T follicular helper cell (primary cell): Measurements from ENCODE around the gene SCYL2.
A peak's percentile ranks its signal among the peaks of the same experiment; 100 is the strongest.
"Not testable (repeated sequence)": the region's sequence is repeated elsewhere in the genome, so short reads cannot be mapped to it uniquely, and the experiment has no call there.

ENCODE experiments used
- DNase-seq: peaks from one replicate; pipeline ENCODE4 v3.0.0-alpha.2; 2020; ENCODE audit warnings: low read depth
- total RNA-seq, 2 experiments: gene quantifications; one replicate each; lab custom pipeline; 2026; lab: John Stamatoyannopoulos, UW

The SCYL2 gene, protein sequence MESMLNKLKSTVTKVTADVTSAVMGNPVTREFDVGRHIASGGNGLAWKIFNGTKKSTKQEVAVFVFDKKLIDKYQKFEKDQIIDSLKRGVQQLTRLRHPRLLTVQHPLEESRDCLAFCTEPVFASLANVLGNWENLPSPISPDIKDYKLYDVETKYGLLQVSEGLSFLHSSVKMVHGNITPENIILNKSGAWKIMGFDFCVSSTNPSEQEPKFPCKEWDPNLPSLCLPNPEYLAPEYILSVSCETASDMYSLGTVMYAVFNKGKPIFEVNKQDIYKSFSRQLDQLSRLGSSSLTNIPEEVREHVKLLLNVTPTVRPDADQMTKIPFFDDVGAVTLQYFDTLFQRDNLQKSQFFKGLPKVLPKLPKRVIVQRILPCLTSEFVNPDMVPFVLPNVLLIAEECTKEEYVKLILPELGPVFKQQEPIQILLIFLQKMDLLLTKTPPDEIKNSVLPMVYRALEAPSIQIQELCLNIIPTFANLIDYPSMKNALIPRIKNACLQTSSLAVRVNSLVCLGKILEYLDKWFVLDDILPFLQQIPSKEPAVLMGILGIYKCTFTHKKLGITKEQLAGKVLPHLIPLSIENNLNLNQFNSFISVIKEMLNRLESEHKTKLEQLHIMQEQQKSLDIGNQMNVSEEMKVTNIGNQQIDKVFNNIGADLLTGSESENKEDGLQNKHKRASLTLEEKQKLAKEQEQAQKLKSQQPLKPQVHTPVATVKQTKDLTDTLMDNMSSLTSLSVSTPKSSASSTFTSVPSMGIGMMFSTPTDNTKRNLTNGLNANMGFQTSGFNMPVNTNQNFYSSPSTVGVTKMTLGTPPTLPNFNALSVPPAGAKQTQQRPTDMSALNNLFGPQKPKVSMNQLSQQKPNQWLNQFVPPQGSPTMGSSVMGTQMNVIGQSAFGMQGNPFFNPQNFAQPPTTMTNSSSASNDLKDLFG
- total RNA-seq: 82.2 to 83.0 reads per million in 2 experiments

DNA sequence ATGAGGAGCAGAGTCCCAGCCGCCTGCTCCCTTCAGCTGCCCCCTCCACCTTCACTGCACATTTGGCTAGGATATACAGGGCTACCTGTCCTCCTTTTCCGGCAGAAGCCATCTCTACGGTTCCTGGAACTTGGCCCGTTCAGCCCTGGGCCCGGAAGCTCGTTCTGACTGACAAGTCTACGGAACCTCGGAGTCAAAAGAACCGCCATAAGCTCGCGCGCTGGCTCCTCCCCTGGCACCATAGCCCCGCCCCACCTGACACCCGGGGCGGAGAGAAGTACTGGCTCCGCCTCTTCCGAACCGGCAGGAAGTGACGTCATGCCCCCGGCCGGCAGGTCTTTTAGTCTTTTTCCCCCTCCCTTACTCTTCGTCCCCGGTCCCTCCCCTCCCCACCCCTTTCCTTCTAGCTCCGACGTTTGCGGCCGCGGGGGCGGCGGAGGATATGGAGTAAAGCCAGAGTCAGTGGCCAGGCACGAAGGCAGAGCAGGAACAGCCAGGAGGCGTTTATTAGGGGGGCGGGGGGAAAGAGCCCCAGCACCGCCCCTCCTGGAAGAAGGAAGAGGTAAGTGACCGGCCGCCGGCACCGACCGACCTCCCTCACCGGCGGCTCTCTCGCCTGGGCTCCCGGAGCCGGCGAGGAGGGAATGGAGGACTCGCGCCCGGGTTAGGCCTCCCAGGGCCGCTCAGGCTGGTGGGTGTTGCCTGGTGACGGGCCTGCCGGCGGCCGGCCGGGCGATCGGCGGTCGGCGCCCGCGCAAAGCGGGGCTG, at the start of gene SCYL2, which contains the start of gene DEPDC4:
Gene SCYL2 (plus strand): TSS at position 343 of the 768 bp plus-strand sequence. CDS start 15,794 bp downstream, outside the sequence.
Gene DEPDC4 (minus strand): TSS at position 245 of the 768 bp plus-strand sequence. CDS start 3 bp downstream, at position 242.
- peak; percentile 88 for DNase-seq

DNA sequence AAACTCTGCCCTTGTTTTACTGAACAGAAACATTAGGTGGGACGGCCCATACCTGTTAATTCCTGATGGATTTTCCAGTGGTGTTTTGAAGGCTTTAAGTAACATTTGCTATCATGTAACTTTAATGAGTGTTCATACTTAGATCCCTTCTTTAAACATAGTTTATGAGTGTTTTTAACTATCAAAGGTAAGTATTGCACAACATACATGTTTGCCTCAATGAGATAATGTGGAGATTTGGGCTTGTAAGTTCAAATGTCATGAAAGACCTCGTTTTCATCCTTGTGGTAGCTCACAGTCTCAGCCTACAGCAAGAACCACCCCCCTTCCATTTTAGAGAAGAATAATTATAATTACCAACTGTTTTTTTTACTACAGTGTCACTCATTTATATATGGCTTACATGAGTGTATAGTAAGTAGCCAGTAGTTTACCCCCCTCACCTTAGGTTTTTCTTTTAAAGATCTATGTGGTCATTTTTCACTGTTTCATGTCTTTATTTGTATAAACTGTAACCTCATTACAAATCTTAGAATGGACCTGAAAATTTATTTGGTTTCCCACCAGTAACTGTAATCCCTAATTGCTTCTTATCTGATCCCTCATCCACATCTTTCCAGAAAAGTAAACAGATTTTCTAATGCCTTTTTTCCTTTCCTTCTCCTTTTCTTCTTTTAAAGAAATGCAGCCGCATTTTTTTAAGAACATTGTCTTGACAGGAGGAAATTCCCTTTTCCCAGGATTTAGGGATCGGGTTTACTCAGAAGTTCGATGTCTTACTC, 47.5 kb upstream of the SCYL2 start:
- no peak for DNase-seq

DNA sequence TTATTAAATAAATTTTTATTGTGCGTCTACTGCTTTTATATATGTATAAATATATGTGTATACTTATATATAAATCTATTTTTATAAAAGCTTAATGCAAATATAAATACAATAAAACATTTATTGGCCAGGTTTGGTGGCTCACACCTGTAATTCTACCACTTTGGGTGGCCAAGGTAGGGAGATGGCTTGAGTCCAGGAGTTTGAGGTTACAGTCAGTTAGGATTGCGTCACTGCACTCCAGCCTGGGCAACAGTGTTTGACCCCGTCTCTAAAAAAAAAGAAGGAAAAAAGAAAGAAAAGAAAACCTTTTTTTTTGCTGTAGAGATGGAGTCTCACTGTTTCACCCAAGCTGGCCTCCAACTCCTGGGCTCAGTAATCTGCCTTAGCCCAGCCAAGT, 45.5 kb upstream of the SCYL2 start:
- no peak for DNase-seq

DNA sequence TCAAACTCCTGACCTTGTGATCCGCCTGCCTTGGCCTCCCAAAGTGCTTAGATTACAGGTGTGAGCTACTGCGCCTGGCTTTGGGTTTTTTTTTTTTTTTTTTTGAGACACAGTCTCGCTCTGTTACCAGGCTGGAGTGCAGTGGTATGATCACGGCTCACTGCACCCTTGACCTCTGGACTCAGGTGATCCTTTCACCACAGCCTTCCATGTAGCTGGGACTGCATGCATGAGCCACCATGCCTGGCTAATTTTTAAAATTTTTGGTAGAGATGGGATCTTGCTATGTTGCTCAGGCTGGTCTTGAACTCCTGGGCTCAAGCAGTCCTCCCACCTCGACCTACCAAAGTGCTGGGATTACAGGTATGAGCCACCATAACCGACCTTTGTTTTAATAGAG, 44.8 kb upstream of the SCYL2 start:
- DNase-seq: not testable (repeated sequence)

DNA sequence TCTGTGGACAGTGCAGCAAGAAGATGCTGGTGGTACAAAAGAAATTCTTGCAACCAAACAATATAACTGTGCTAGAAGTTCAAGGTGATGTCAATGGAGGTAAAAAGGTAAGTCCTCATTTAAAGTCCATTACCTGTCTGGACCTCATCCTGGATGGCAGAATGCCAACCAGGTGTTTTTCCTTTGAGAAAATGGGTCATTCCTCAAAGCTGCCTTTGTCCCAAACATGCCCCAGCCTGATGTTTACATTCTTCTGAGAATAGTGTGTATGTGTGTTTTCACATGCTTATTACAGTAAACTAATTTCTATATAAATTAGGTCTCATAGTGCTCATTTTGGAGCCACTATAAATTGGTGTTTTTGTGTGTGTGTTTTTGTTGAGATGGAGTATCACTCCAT, 41.5 kb upstream of the SCYL2 start:
- DNase-seq: no peak

DNA sequence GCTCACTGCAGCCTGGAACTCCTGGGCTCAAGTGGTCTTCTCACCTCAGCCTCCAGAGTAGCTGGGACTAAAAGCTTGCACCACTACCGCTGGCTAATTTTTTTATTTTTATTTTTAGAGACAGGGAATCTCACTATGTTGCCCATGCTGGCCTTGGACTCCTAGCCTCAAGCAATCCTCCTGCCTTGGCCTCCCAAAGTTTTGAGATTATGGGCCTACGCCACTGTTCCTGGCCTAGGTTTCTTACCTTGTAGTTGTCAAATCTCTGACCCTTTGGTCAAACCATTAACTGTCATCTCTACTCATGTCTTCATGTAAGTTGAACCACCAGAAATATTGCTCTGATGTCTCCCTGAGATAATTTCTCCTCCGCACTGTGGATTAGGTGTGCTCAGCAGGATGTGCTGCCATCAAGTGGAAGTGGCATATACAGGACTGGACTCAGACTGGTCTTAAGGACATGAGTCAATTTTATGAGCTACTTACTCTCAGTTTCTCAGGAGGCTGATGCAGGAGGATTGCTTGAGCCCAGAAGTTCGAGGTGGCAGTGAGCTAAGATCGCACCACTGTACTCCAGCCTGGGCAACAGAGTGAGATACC, 37.8 kb upstream of the SCYL2 start:
- DNase-seq: no peak

DNA sequence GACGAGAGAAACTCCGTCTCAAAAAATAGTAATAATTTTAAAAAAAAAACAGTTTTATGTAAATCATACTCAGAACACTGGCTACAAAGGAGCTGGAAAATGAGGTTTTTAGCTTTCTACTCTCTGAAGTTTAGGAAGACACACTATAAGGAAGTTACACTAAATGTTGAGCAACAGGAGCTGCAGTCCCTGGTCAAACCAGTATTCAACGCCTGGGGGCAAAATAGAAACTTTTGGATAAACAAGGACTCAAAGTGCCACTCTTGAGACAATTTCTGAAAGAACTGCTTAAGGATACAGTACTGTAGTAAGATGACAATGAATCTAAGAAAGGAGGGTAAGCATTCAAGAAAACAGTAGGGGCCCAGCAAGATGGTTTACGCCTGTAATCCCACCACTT, 37.1 kb upstream of the SCYL2 start:
- DNase-seq: no peak

DNA sequence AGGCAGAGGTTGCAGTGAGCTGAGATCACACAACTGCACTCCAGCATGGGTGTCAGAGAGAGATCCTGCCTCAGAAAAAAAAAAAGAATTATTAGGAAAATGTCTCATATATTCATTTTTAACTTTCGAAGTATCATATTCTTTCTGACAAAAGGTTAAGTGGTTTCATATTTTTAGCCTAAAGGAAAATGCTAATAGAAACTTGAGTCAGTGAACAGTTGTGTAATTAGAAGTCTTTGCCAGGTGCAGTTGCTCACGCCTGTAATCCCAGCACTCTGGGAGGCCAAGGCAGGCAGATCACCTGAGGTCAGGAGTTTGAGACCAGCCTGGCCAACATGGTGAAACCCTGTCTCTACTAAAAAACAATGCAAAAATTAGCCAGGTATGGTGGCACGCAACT, 35.1 kb upstream of the SCYL2 start:
- DNase-seq: not testable (repeated sequence)

DNA sequence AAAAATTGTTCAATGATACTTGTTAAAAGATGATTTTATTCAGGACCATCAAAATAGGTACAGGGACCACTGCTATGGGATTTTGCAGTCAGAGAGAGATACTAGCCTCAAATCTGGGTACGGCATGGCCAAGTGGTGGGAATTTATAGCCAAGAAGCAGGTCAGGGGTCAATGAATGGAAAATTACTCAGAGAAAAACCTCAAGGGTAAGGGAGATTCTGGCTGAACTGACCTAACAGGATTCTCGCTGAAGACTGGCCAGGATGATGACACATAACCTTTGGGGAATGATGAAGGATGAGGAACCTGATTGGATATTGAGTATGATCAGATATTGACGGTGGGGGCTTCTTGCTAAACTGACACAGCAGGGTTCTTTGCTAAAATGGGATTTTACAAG, 32.8 kb upstream of the SCYL2 start:
- no peak for DNase-seq

DNA sequence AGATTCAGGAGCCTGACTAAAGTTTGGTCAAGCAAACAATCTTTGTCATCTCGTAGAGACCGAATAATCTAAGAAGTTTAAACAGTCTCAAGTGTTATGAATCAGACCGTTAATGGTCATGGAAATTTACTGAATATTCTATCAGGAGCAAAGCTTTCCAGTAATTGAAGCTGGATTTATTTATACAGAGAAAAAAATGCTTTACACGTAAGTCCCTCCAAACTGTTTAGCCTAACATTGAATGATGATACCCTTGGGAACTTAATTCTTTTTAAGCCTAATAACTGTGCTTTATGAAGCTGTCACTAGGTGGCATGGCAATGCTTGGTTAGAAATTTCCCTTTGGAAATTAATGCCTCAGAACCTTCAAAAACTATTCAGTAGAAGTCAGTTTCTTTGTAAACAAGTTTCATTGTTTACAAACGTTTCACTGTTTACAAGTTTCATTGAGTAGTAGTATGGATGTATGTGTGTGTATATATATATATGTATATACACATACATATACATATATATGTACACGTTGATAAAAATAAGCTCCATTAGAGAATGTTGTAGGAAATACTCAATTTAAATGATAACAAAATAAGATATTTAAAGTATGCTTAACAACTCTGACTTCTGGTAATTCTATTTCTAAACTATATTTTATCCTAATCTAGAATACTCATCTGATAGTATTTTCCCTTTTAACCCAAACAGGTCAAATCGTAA, 32.2 kb upstream of the SCYL2 start:
- no peak for DNase-seq

DNA sequence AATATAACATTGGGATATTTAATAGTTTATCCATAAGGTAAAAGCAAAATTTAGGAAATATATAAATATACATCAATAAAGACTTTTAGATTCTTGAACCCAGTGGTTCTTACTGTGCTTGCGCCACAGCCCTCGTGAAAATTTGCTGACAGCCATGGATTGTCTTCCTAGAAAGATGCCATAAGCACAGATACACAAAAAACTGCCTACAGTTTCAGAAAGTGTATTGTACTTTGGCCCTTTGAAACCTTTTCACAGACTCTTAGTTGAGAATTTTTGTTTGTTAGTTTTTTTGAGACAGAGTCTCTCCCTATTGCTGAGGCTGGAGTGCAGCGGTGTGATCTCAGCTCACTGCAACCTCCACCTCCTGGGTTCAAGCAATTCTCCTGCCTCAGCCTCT, 28.2 kb upstream of the SCYL2 start:
- no peak for DNase-seq

DNA sequence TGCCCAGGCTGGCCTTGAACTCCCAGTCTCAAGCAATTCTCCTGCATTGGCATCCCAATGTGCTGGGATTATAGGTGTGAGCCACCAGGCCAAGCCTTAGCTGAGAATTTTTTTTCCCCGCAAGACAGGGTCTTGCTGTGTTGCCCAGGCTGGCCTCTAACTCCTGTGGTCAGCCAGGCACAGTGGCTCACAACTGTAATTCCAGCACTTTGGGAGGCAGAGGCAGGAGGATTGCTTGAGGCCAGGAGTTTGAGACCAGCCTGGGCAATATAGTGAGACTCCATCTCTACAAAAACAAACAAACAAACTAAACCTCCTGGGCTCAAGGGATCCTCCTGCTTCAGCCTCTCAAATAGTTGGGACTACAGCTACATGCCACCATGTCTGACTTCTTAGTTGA, 27.4 kb upstream of the SCYL2 start:
- no peak for DNase-seq

DNA sequence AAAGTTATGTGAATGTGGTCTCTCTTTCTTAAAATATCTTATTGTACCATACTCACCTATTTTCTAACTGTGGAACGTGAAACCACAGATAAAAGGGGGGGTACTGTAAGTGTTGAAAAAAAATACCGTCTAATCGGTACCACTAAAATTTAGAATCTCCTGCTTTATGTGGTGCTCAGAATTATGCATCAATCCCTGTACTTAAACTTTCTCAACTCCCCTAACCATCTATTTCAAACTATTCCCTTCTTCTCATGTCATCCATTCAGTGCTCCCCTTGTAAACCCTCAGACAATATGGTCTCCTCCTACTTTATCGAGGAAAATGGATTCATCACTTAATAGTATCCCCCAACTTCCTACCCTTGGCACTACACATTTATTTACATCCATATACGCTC, 23.8 kb upstream of the SCYL2 start:
- no peak for DNase-seq

DNA sequence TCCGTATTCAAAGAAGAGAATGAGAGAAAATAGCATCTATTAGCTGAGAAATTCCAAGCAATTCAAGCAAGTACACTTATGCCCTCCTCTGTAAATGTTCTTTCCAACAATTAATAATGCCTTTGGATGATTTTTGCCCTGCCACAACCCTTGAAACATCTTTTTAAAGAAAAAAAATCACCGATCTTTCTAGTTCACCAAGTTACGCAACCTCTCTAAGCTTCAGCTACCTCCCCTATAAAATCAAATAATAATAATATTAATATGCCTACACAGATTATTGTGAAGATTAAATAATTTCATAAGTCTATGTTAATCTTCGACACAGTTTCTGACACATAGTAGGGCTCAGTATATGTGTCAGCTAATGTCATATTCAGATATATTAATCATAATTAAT, 19.2 kb upstream of the SCYL2 start:
- DNase-seq: no peak

DNA sequence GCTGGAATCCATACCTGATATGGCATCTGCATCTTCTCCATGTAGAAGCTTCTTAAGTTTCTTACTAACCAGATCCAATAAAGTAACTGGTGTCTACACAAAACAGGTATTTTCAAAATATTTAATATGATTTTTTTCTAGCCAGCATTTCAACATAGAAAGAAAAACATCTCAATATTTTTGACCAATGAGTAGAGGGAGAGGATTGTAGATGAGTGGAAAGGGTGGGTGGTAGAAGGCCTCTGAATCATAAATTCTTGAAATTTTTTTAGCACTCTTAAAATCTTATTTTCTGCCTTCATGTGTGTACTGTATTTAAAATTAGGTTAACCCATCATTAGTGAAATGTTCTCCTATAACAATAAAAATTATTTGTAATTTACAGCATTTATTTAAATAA, 18.1 kb upstream of the SCYL2 start:
- DNase-seq: no peak

DNA sequence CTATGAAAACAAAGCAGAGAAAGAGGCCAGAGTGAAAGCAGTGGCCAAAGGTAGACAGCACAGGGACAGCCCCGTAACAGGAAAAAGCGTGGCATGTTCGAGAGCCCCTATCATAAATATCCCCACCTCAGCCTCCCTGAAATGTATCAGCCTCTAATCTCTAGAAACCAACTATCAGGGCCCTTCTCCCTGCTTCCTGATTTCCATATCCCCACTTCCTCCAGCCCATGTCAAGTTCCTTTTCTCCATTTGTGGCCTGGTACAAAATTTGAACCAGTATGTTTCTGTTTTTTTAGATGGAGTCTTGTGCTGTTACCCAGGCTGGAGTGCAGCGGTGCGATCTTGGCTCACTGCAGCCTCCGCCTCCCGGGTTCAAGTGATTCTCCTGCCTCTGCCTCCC, 17.0 kb upstream of the SCYL2 start:
- no peak for DNase-seq

DNA sequence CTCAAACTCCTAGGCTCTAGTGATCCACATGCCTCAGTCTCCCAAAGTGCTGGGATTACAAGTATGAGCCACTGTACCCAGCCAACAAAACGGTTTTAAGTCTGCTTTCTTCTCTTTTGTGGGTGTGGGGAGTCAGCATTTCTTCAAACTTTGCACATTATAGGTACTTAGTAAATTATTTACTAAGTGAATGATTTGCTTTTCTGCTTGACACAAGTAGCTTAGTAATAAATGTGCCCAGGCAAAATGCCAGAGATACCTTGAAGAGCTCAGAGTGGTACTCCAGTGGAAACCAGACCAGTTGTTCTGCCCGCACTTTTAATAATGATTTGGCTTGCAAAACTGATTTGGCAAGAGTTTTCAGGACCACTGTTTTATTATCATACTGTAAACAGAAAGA, 15.1 kb upstream of the SCYL2 start:
- no peak for DNase-seq

DNA sequence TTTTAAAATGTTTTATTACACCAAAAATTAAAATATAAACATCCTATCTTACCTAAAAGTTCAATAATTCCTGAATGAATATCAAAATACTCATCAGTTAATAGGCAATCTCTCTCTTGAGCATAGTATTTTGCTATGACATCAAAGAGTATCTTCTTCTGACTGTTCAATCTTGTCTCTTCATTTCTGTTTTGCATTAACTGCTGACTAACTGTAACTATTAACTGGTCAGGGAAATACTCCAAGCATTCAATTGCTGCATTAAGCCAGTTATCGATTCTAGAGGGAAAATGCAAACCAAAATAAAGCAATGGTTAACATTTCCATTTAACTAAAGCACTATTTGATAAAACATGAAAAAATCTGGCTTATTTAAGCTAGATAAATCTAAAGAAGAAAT, 13.5 kb upstream of the SCYL2 start:
- no peak for DNase-seq

DNA sequence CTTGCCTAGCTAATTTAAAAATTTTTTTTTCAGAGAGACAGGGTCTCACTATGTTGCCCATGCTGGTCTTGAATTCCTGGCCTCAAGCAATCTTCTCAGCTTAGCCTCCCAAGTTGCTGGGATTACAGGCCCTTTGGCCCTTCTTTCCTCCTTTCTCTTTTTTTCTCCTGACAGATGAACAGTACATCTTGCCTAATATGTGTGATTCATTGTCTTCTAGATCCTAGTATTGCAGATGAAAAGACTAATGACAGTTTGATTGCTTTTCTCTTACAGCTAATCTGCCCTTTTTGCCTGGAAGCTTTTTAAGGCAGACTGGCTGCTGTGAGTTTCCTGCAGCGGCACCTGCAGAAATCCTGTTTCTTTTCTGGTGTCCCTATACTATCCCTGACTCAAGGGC, 12.1 kb upstream of the SCYL2 start:
- DNase-seq: no peak

DNA sequence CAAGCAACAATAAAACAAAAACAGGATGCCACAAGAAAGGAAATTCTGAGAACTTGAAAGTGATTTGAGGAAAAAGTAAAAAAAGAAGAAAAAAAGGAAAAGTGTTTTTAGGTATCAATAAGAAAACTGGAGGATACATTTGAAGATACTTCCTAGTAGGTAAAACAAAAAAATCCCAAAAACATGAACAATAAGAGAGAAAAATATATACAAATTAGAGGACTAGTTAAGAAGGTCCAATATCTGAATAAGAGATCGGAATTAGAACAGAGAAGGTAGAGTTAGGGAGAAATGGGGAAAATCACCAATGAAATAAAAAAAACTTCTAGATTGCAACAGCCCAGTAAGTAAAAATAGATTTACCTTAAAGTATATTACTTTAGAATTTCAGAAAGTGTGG, 8.8 kb upstream of the SCYL2 start:
- no peak for DNase-seq
